ENCODE measurements around the gene PDE6B. TPM values are rescaled to one million over a fixed set of nuclear protein-coding genes. Genes with fewer than 3 reads are reported as not detected.

The PDE6B gene
- total RNA-seq, 1 experiment from 2014 or later = not detected

DNA sequence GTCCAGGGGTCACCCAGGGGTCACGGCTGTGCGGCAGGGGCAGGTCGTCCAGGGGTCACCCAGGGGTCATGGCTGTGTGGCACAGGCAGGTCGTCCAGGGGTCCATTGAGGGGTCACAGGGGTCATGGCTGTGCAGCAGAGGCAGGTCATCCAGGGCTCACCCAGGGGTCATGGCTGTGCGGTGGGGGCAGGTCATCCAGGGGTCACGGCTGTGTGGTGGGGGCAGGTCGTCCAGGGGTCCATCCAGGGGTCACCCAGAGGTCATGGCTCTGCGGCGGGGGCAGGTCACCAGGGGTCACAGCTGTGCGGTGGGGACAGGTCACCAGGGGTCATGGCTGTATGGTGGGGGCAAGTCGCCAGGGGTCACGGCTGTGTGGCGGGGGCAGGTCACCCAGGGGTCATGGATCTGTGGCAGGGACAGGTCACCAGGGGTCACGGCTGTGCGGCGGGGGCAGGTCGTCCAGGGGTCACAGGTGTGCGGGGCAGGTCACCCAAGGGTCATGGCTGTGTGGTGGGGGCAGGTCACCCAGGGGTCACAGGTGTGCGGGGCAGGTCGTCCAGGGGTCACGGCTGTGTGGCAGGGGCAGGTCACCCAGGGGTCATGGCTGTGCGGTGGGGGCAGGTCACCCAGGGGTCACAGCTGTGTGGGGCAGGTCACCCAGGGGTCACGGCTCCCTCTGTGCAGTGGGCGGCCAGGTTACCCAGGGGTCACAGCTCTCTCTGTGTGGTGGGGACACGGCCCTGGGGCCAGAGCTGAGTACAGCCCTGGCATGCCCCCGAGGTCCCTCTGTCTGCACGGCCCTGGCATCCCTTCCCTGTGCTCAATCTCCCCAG is 32.7 kb downstream of the PDE6B start:
- Mint-ChIP-seq H3K27ac (ENCODE audit: unreplicated experiment) (no peak overlapping the region), H3K9me3 (ENCODE audit: unreplicated experiment) (peaks cover 12% of the 10 kb centered on the region), H3K36me3 (ENCODE audit: insufficient read depth, unreplicated experiment) (no peaks in the 10 kb centered on the region), H3K27me3 (ENCODE audit: insufficient read depth, unreplicated experiment) (no peaks in the 10 kb centered on the region), H3K4me1 (ENCODE audit: low read depth, unreplicated experiment) (no peaks in the 10 kb centered on the region), H3K4me3 (ENCODE audit: unreplicated experiment) (no peak overlapping the region)
- Histone ChIP-seq H3K27me3 (replicated peaks; ENCODE audit: control insufficient read depth, insufficient read depth, low read length) (no peaks in the 10 kb centered on the region), H3K4me3 (ENCODE audit: low read depth, low read length) (no peak overlapping the region), H3K4me1 (no peaks in the 10 kb centered on the region), H3K36me3 (ENCODE audit: control insufficient read depth, insufficient read depth, low read length) (no peaks in the 10 kb centered on the region), H3K9me3 (no peaks in the 10 kb centered on the region; the same call in 1 of the 2 replicates)
- TF ChIP-seq, protein P1, sequence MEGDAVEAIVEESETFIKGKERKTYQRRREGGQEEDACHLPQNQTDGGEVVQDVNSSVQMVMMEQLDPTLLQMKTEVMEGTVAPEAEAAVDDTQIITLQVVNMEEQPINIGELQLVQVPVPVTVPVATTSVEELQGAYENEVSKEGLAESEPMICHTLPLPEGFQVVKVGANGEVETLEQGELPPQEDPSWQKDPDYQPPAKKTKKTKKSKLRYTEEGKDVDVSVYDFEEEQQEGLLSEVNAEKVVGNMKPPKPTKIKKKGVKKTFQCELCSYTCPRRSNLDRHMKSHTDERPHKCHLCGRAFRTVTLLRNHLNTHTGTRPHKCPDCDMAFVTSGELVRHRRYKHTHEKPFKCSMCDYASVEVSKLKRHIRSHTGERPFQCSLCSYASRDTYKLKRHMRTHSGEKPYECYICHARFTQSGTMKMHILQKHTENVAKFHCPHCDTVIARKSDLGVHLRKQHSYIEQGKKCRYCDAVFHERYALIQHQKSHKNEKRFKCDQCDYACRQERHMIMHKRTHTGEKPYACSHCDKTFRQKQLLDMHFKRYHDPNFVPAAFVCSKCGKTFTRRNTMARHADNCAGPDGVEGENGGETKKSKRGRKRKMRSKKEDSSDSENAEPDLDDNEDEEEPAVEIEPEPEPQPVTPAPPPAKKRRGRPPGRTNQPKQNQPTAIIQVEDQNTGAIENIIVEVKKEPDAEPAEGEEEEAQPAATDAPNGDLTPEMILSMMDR (IDR thresholded peaks at IDR 0.05; ENCODE audit: insufficient read depth in 1 of 2, low read depth in 1 of 2, low read length in 1 of 2, severe bottlenecking in 1 of 2, unreplicated experiment in 1 of 2) = no peak
- ChIA-PET POLR2A (no interaction called here), CTCF (no interaction called here)
- intact Hi-C loops (cut with micrococcal nuclease; ENCODE audit: unreplicated experiment) = no loop called here
- no peak for DNase-seq
- no TSS peak for BruUV-seq (replicated peaks)

GRCh38 chr4:658681-659667 is 33.6 kb downstream of the PDE6B start:
- Mint-ChIP-seq H3K4me1 (ENCODE audit: low read depth, unreplicated experiment) (no peaks in the 10 kb centered on the region), H3K27ac (ENCODE audit: unreplicated experiment) (no peak overlapping the region), H3K27me3 (ENCODE audit: insufficient read depth, unreplicated experiment) (no peaks in the 10 kb centered on the region), H3K9me3 (ENCODE audit: unreplicated experiment) (peaks cover 12% of the 10 kb centered on the region), H3K4me3 (ENCODE audit: unreplicated experiment) (no peak overlapping the region), H3K36me3 (ENCODE audit: insufficient read depth, unreplicated experiment) (no peaks in the 10 kb centered on the region)
- Histone ChIP-seq H3K4me3 (ENCODE audit: low read depth, low read length) (no peak overlapping the region), H3K4me1 (no peaks in the 10 kb centered on the region), H3K9me3 (no peaks in the 10 kb centered on the region; the same call in 1 of the 2 replicates), H3K27me3 (replicated peaks; ENCODE audit: control insufficient read depth, insufficient read depth, low read length) (no peaks in the 10 kb centered on the region), H3K36me3 (ENCODE audit: control insufficient read depth, insufficient read depth, low read length) (no peaks in the 10 kb centered on the region)
- intact Hi-C loops (cut with micrococcal nuclease; ENCODE audit: unreplicated experiment) = no loop called here
- TF ChIP-seq, protein P1 (IDR thresholded peaks at IDR 0.05; ENCODE audit: insufficient read depth in 1 of 2, low read depth in 1 of 2, low read length in 1 of 2, severe bottlenecking in 1 of 2, unreplicated experiment in 1 of 2) = no peak
- ChIA-PET POLR2A (no interaction called here), CTCF (no interaction called here)
- BruUV-seq (replicated peaks) = no TSS peak
- DNase-seq = no peak

GRCh38 chr4:659851-660250 is 34.5 kb downstream of the PDE6B start:
- no peaks in the 10 kb centered on the region for H3K4me1 ChIP-seq
- CTCF ChIA-PET = no interaction called here
- Mint-ChIP-seq H3K4me1 (ENCODE audit: low read depth, unreplicated experiment) (no peaks in the 10 kb centered on the region), H3K36me3 (ENCODE audit: insufficient read depth, unreplicated experiment) (no peaks in the 10 kb centered on the region), H3K27ac (ENCODE audit: unreplicated experiment) (no peak overlapping the region), H3K27me3 (ENCODE audit: insufficient read depth, unreplicated experiment) (no peaks in the 10 kb centered on the region), H3K9me3 (ENCODE audit: unreplicated experiment) (peaks cover 12% of the 10 kb centered on the region), H3K4me3 (ENCODE audit: unreplicated experiment) (no peak overlapping the region)
- no peak for DNase-seq
- POLR2A ChIA-PET = no interaction called here
- TF ChIP-seq, protein P1 (IDR thresholded peaks at IDR 0.05; ENCODE audit: insufficient read depth in 1 of 2, low read depth in 1 of 2, low read length in 1 of 2, severe bottlenecking in 1 of 2, unreplicated experiment in 1 of 2) = no peak
- no peaks in the 10 kb centered on the region for H3K27me3 ChIP-seq (replicated peaks; ENCODE audit: control insufficient read depth, insufficient read depth, low read length)
- no peaks in the 10 kb centered on the region; the same call in 1 of the 2 replicates for H3K9me3 ChIP-seq
- H3K4me3 ChIP-seq (ENCODE audit: low read depth, low read length) = no peak overlapping the region
- BruUV-seq (replicated peaks) = no TSS peak
- H3K36me3 ChIP-seq (ENCODE audit: control insufficient read depth, insufficient read depth, low read length) = no peaks in the 10 kb centered on the region
- intact Hi-C loops (cut with micrococcal nuclease; ENCODE audit: unreplicated experiment) = no loop called here
